Stimulated activated CD4-positive, alpha-beta T cell treated with anti-CD3 and anti-CD28 coated beads, Interleukin-4, amount 100 ng/mL, for 24 hours (primary cell): ENCODE data around the gene SMYD3.
"Not testable (repeated sequence)": the region's sequence is repeated elsewhere in the genome, so short reads cannot be mapped to it uniquely, and the experiment has no call there.

Experiments used
- DNase-seq: peaks from one replicate; pipeline ENCODE4 v3.0.0-alpha.2; 2020

The SMYD3 gene

DNA sequence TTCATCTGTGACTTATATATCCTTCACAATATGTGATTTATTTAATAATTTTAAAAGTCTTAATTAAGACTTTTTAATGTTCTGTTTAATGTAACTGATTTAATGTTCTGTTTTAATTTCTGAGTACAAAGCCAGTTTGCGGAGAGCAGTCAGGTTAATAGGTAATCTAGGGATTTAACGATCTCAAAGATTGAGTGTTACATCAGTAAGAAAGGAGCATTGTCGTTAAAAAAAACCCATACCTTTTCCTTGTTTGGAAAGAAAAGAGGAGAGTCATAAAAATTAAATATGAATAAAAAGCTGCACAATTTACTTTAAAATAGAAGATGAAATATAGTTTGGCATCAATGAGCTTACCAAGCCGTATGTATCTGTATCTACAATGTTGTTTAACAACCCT is 730.9 kb downstream of the SMYD3 start:
- DNase-seq, result no peak

GRCh38 chr1:245774931-245775330 is 732.1 kb downstream of the SMYD3 start:
- not testable (repeated sequence) for DNase-seq

- no peak for DNase-seq
These were observed 732.9 kb downstream of the SMYD3 start for GRCh38 chr1:245774196-245774595.

- DNase-seq, result no peak
These were observed 733.7 kb downstream of the SMYD3 start for GRCh38 chr1:245773344-245773743.

DNA sequence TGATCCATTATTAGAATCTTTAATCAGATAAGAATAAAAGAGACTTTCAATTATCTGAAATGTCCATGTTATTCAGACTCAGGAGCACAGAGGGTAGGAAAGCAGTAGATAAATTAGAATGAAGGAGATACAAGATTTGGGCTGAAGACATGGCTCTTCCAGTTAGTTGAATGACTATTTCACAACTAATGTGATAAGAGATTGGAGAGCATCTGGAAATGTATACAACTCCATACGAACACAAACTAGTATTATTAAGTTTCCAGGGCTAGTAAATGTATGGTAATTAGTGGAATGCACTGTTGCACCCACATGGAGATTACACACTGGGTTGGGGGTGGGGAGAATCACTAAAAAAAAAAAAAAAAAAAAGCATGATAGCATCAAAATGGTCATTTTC is 734.3 kb downstream of the SMYD3 start:
- DNase-seq, result no peak

GRCh38 chr1:245772325-245772724 is 734.8 kb downstream of the SMYD3 start:
- DNase-seq, result no peak

DNA sequence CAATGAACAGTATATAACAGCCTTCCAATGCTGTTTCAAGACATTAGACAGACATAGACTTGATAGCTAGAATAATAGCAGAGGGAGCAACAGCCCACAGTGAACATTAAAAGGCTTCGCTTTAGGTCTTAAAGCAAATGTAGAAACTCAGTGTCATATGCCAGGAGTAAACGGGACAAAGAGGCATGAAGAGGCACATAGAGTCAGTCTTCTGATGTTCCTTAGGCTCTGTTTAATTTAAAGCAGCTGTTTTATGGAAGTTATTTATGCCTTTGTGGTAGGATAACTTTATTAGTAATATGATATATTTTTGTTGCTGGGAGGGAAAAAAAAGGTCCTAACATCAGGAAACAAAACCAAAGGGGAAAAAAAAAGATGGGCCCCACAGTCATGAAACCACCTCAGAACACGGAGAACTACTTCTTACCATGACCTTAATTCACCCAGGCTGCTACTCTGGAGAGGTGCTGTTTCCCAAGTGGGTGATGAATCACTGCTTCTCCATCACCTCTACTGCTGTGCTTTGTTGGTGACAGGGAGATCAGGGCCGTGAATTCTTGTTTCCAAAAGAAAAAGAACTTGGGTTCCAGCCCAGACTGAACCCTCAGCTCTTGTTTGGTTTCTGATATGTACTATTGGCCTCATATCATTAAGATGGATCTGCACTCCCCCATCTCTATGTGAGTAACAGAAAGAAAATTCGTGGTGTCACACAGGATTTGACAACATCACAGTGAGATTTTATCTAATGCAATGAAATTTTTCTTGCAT is 735.4 kb downstream of the SMYD3 start:
- DNase-seq, result no peak

DNA sequence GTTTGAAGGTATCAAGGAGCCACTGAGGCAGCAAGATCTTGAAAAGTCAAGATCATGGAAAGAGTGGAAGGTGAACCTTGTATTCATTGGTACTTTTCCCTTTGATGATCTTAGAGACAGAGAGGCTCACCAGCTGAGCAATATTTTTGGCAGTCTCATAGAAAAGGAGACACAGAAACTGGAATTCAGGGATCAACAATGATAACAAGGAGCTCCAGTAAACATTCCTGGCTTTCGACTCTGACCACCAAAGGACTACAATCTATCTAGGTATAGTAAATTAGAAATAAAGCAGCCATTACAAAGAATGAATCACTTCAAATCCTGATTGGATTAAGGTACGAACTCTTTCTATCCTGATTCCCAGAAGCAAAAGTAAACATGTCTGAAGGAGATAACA is 736.9 kb downstream of the SMYD3 start:
- DNase-seq, result no peak

DNA sequence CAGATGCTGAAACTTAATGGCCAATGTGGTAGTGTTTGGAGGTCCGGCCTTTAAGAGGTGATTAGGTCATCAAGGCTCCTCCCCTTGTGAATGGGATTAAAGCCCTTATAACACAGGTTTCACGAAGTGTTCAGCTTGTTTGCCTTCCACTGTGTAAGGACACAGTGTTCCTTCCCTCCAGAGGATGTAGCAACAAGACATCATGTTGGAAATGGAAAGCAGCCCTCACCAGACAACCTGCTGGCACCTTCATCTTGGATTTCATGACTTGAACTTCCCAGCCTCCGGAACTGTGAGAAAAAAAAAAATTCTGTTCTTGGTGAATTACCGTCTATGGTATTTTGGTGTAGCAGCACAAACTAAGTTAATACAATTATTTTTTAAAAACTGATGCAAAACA is 738.5 kb downstream of the SMYD3 start:
- no peak for DNase-seq

- DNase-seq, result no peak
These were observed 741.7 kb downstream of the SMYD3 start for GRCh38 chr1:245765230-245766000.

DNA sequence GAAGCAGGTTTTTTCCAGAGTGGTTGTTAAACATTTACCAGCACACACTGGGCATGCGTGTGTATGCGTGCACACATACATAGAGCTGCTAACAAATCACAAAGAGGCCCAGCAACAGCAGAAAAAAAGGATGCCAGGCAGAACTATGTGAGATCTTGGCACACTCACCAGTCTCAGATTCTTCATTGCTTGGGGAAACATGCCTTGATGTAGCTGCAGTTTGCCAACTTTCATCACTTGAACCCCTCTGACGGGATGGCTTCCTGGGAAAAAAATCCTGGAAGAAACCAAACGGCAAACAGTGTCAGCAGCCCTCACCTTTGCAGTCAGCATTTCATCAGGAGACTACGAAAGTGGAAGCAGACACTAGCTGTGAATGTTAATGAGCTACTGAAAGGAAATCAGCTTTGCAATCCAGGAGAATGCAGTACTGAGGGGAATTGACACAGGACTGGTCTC is 743.2 kb downstream of the SMYD3 start:
- no peak for DNase-seq

DNA sequence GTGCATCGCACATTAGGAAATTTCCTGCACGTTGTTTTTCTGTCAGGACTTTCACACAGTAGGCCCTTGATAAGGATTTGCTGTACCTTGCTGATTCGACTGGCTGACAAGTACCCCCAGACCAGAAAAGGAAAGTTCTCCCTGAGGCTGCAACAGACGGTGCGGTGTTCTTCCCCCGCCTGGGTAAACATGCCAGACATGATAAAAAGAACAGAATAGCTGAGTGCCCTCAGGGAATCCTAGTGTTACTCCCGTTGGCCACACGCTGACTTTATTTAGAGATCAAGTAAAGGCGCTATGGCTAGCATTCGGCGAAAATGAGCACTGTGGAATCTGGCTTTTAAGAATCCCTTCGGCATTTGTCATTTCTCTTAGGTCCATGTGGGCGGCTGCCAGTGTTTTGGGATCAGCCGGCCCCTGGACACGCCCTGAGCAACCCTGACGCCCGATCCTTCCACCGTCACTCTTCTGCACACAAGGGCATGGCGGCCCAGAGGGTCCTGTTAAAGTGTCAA is 744.6 kb downstream of the SMYD3 start:
- DNase-seq, result no peak

DNA sequence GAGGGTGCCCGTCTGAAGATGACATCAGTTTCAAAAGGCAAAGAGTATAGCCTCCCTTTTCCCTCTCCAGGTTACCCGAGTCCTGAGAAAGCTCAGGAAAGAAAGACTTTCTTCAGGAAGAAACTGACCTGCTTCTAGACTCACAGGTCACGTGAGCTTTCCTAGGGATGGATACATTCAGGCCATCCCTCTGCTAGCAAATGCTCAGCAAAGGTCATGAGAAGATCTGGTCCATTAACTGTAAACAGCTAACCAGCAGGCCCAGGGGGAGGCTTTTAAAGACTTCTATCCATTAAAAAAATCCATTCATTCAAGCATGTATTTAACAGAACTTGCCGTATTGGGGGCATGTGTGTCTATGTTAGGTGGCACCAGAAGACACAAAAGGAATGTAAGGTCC is 746.8 kb downstream of the SMYD3 start:
- no peak for DNase-seq

DNA sequence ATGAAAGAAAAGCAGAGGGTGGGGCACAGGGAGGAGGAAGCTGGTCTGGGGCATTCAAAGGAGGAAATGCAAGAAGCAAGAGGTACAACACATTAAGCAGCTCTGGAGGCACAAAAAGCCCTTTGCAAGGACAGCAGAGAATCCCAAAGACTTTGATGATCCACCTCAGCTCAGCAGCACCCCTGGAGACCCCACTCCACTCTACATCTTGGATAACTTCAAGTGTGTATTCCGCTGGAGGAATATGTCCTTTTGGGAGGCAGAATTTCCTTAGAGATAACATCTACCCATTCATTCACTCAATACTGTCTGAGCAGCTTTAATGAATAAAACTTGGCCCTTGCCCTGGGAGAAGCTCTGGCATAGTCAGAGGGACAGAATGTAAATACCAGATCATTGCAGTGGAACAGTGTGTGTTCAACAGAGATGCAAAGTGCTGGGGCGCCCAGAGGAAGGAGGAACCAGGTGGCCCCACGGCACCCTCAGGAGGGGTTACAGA is 752.6 kb downstream of the SMYD3 start:
- DNase-seq, result no peak

DNA sequence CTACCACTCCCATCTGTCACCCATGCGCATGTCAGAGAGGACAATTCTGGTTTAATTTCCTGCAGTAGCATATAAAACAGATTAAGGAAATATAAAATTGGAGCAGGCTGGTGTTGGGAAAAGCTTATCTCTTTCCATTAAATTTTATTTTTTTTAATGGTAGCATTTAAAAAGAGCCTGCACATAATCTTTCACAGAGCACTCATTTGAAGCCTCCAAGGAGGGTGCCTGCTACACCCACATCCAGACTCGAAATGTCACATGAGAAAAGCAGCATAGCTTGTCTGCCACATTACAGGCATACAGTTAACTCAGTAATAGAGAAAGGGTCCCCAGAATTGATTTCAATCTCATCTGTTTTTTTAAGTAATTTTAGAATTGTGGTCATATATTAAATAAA is 753.3 kb downstream of the SMYD3 start:
- no peak for DNase-seq

DNA sequence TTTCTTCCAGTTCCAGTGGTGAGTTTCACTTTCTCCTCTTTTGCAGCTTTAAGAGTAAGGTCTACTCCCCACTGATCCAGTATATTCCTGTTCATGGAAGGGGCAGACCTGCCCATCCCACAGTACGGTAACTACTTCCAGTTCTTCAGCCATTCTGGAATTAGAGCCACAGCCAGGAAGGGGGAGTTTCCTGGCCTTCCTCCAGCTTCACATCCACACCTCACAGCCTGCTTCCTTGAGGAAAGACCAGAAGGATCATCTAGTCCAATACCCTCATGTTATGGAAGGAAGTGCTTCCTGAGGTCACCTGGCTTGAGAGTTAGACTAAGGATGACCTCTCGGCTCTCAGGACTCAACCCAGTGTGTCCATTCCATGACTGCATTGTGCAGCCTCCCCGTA is 754.5 kb downstream of the SMYD3 start:
- DNase-seq, result no peak

GRCh38 chr1:245751726-245752470 is 755.2 kb downstream of the SMYD3 start:
- DNase-seq, result no peak

- no peak for DNase-seq
These were observed 756.0 kb downstream of the SMYD3 start for GRCh38 chr1:245751116-245751515.

DNA sequence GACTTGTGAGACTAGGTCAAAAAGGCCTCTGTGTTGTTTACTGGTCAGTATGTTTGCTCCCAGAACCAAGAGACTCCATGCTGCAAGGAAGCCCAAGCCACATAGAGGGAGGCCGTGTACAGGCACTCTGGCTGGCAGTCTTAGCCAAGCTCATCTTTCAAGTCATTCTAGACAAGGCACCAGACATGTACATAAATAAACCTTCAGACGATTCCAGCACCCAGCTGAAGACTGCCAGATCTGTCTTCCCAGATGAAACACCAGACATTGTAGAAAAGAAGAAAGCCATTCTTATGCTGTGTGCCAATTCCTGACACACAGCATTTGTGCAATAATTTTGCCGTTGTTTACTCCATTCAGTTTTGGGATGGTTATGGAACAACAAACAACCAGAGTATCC is 756.8 kb downstream of the SMYD3 start:
- no peak for DNase-seq

GRCh38 chr1:245749053-245749452 is 758.0 kb downstream of the SMYD3 start:
- DNase-seq, result no peak

GRCh38 chr1:245748646-245749045 is 758.4 kb downstream of the SMYD3 start:
- no peak for DNase-seq

- DNase-seq, result no peak
These were observed 758.8 kb downstream of the SMYD3 start for GRCh38 chr1:245748240-245748639.

DNA sequence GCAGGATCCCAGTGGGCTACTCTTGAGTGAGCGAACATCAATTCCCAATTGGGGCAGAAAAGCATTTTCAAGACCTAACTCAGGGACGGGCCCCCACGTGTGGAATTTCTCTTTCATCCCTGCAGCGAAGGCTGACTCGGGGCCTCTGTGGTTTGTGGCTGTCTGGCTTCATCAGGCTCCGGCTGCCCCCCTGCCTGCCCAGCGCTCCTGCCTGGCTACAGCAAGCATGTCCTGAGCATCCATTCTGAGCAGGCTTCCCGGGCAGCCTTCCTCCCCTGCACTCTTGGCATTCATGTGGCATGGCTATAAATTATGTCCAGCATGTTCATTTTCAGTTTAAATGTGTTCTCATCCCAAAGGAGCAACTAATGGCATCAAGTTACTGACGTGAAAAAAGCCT is 764.2 kb downstream of the SMYD3 start:
- no peak for DNase-seq
